ENCODE measurements around the gene MAP3K13.

The MAP3K13 gene

GRCh38 chr3:185517387-185518130 is 154.6 kb downstream of the MAP3K13 start:
- DNase-seq: no peak

DNA sequence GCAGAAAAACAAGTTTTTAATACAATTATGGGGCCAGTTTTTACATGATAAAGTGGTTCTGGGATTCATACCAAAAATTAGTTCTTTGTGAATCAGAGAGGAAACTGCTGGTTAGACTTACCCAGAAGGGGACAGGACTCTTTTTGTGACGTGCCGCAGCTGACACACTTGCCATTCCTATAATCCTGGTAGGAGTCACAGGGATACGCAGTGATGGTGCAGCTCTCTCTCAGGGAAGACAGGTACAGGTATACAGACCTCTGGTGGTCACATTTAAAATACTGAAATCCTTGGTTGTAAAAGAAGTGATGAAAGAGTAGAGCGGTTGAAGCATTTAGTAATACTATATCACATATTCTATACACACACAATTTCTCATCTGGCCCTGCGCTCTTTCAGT is 156.1 kb downstream of the MAP3K13 start:
- no peak for DNase-seq

GRCh38 chr3:185521349-185522138 is 158.6 kb downstream of the MAP3K13 start:
- DNase-seq: no peak

DNA sequence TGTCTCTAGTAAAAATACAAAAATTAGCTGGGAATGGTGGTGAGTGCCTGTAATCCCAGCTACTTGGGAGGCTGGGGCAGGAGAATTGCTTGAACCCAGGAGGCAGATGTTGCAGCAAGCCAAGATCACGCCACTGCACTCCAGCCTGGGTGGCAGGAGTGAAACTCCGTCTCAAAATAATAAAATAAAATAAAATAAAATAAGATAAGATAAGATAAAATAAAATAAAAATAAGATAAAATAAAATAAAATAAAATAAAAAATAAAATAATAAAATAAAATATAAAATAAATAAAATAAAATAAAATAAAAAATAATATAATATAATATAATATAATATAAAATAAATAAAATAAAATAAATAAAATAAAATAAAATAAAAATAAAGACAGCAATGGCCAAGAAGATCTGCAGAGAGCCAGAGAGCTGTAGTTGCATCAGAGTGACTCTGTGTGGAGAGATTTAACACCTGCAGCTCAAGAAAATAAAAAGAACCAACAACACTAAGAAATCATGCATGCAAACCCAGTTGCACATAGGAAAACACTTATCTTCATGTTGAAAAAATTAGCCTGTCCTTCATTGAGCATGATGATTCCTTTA is 163.5 kb downstream of the MAP3K13 start:
- DNase-seq: no peak

DNA sequence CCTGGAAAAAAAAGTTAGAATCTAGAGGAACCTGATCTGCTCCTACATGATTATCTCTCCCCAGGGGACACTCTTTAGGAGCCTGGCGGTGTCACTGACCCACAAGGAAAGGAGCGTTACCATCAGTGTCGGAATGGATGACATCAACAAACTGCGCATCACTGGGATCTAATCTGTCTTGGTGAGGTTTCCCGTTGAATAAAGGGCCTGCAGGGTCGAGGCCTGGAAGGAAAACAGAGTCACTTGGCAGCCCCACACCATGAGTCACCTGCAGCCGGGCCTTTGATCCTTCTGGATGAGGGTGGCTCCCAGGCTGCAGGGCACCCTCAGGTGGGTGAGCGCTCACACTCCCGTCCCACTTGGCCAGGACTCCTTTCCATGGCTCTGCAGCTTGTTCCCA is 164.4 kb downstream of the MAP3K13 start:
- DNase-seq: no peak

DNA sequence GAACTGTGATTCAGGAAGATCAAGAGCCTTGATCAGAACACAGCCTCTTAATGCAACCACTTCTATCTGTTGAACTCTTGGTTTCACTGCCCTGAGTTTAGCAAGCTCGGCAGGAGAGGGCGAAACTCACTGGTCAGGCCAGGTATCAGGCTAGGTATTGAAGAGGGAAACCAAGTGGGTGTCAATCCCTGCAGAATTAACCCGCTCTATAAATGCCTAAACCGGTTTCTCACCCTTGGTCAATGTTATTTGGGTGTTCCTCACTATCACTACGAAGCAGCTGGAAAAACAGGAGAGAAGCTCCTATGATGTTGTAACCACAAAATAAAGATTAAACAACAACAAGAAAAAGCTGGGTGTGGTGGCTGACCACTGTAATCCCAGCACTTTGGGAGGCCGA is 165.6 kb downstream of the MAP3K13 start:
- DNase-seq: no peak

DNA sequence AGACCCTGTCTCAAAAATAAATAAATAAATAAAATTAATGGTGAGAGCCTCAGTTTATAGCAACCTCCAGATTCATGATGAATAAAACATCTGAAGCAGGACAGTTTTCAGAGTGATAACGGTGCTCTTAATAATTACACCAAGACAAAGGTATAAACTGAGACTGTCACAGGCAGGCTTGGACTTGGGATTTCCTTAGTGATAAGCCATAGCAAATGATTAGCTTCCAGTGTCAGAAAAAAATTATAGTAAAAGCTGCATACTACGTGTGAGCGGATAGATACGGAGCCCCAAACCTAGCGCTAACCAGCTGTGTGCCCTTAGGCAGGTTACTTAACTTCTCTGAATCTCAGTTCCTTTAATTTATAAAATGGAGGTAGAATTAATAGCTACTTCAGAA is 167.9 kb downstream of the MAP3K13 start:
- no peak for DNase-seq

- DNase-seq: no peak
Observed at GRCh38 chr3:185532901-185533300, 170.0 kb downstream of the MAP3K13 start.

DNA sequence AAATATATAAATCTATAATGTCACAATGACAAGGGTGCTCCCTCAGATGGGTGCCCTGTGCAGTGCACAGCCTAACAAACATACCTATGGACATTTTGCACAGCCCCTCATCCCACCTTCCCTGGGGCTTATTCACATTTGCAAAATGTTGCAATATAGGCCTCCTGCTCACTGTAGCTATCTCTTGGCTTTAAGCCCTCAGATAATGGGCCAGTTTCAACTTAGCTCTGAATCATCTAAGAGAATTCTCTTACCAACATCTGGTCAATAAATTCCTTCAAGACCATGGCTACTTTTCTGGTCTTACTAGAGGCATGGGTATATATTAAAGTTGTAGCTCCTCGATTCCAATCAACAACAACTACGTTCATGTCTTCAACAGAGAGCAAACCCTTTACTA is 171.6 kb downstream of the MAP3K13 start:
- no peak for DNase-seq

DNA sequence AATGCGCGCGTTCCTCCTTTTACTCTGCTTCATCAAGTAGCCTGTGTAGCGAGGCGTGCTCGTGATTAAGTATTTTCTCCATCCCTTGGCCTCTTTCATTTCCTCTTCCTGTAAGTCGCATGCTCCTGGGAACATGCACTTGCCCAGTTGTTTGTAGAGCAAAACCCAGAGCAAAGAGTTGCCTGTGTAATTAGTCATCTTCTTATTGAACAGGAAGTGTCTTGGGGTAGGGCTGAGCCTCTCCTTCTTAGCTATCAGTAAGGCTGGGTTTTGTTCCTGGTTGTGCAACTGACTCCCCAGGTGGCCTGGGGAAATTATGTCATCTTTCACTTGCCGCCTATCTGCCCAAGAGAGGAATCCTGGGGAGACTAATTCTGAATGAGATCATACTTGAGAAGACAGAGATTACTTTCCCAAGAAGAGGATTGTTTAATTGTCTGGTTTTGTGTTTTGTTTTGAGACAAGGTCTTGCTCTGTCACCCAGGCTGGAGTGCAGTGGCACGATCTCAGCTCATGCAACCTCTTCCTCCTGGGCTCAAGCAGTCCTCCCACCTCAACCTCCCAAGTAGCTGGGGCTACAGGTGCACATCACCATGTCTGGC is 174.5 kb downstream of the MAP3K13 start:
- DNase-seq: no peak
